GM12873 (cell line): Measurements from ENCODE around the gene ASB13.

Experiments used
- CTCF ChIP-seq: IDR thresholded peaks from 2 replicates; pipeline ENCODE4 v1.5.1; 2012; ENCODE audit warnings: low read depth, mild to moderate bottlenecking, moderate library complexity, low read length, control low read depth; ENCODE audit not compliant: insufficient read depth; ENCODE audit errors: missing control alignments

Gene ASB13

GRCh38 chr10:5644930-5645329 is 21.5 kb downstream of the ASB13 start:
- no peak for TF ChIP-seq CTCF

- no peak for TF ChIP-seq CTCF
Observed at GRCh38 chr10:5643346-5644067, 22.9 kb downstream of the ASB13 start.

- no peak for TF ChIP-seq CTCF
Observed at GRCh38 chr10:5641501-5641900, 24.9 kb downstream of the ASB13 start.

GRCh38 chr10:5640501-5640900 is 25.9 kb downstream of the ASB13 start:
- no peak for TF ChIP-seq CTCF

- TF ChIP-seq CTCF: no peak
Observed at GRCh38 chr10:5640036-5640435, 26.4 kb downstream of the ASB13 start.

GRCh38 chr10:5639066-5639465 is 27.3 kb downstream of the ASB13 start:
- no peak for TF ChIP-seq CTCF

- TF ChIP-seq CTCF: no peak
Observed at GRCh38 chr10:5638494-5638893, 27.9 kb downstream of the ASB13 start.
